Activated CD8-positive, alpha-beta memory T cell treated with anti-CD3 and anti-CD28 coated beads for 36 hours (primary cell): ENCODE measurements around the gene EPS15. TPM values are rescaled to one million over a fixed set of nuclear protein-coding genes. Genes with fewer than 3 reads are reported as not detected.
"Not testable (repeated sequence)": the region's sequence is repeated elsewhere in the genome, so short reads cannot be mapped to it uniquely, and the experiment has no call there.

ENCODE experiments used
- CTCF ChIA-PET: fragments of 350-600 bp; sonication (Branson Sonifier 250); formaldehyde crosslinking; loops from one replicate; lab custom pipeline; 2021; ENCODE audit warnings: antibody characterized with exemption; lab: Charles Lee
- POLR2A ChIA-PET: fragments of 350-600 bp; sonication (Branson Sonifier 250); formaldehyde crosslinking; loops from one replicate; lab custom pipeline; 2021; ENCODE audit warnings: antibody characterized with exemption; lab: Charles Lee
- total RNA-seq, 2 experiments: library from RNA; stranded (reverse); gene quantifications; one replicate each; pipeline ENCODE4 v1.2.3, GENCODE V29; 2021

Gene EPS15
- total RNA-seq, 2 experiments from 2014 or later: 93.5 to 95.5 TPM

- ChIA-PET CTCF (interaction anchor here (0.7 kb wide), 1 partner anchor 113 kb away, joined by 3 read pairs; no protein-coding TSS in a partner anchor), POLR2A (no interaction called here)
These were observed 96.5 kb downstream of the EPS15 start for GRCh38 chr1:51422367-51423072.

- CTCF ChIA-PET: no interaction called here
- POLR2A ChIA-PET: no interaction called here
These were observed 97.1 kb downstream of the EPS15 start for GRCh38 chr1:51421964-51422363.

GRCh38 chr1:51420867-51421627, 98.0 kb downstream of the EPS15 start:
- POLR2A ChIA-PET: no interaction called here
- CTCF ChIA-PET: no interaction called here

- ChIA-PET CTCF (no interaction called here), POLR2A (no interaction called here)
These were observed 100.6 kb downstream of the EPS15 start for GRCh38 chr1:51418384-51418959.

- POLR2A ChIA-PET: no interaction called here
- CTCF ChIA-PET: no interaction called here
These were observed 101.3 kb downstream of the EPS15 start for GRCh38 chr1:51417496-51418383.

GRCh38 chr1:51416910-51417309, 102.2 kb downstream of the EPS15 start:
- CTCF ChIA-PET: no interaction called here
- POLR2A ChIA-PET: no interaction called here

GRCh38 chr1:51415963-51416362, 103.1 kb downstream of the EPS15 start:
- CTCF ChIA-PET: no interaction called here
- POLR2A ChIA-PET: no interaction called here

- ChIA-PET CTCF (no interaction called here), POLR2A (no interaction called here)
These were observed 104.3 kb downstream of the EPS15 start for GRCh38 chr1:51414811-51415210.

- CTCF ChIA-PET, POLR2A ChIA-PET: not testable (repeated sequence)
These were observed 107.2 kb downstream of the EPS15 start for GRCh38 chr1:51411820-51412219.

- ChIA-PET CTCF (no interaction called here), POLR2A (no interaction called here)
These were observed 108.3 kb downstream of the EPS15 start for GRCh38 chr1:51410568-51411460.

- POLR2A ChIA-PET, CTCF ChIA-PET: not testable (repeated sequence)
These were observed 109.1 kb downstream of the EPS15 start for GRCh38 chr1:51409755-51410541.

GRCh38 chr1:51392241-51392640, 126.8 kb downstream of the EPS15 start:
- ChIA-PET POLR2A (no interaction called here), CTCF (no interaction called here)

- POLR2A ChIA-PET, CTCF ChIA-PET: not testable (repeated sequence)
These were observed 128.4 kb downstream of the EPS15 start for GRCh38 chr1:51390641-51391040.

- POLR2A ChIA-PET, CTCF ChIA-PET: not testable (repeated sequence)
These were observed 131.8 kb downstream of the EPS15 start for GRCh38 chr1:51387288-51387687.

GRCh38 chr1:51386259-51386658, 132.8 kb downstream of the EPS15 start:
- POLR2A ChIA-PET: not testable (repeated sequence)
- CTCF ChIA-PET: interaction anchor here (0.6 kb wide), 1 partner anchor 242 kb away, joined by 3 read pairs; no protein-coding TSS in a partner anchor

GRCh38 chr1:51385776-51386175, 133.3 kb downstream of the EPS15 start:
- ChIA-PET POLR2A (no interaction called here), CTCF (interaction anchor here (0.6 kb wide), 1 partner anchor 242 kb away, joined by 3 read pairs; no protein-coding TSS in a partner anchor)

- ChIA-PET POLR2A (no interaction called here), CTCF (interaction anchor here (0.7 kb wide), 1 partner anchor 8 kb away, joined by 3 read pairs; no protein-coding TSS in a partner anchor)
These were observed 137.1 kb downstream of the EPS15 start for GRCh38 chr1:51381964-51382363.

- CTCF ChIA-PET: no interaction called here
- POLR2A ChIA-PET: no interaction called here
These were observed 138.1 kb downstream of the EPS15 start for GRCh38 chr1:51380936-51381335.
